SK-N-SH (cell line): Measurements from ENCODE around the gene SPATS1. TPM values are rescaled to one million over a fixed set of nuclear protein-coding genes. Genes with fewer than 3 reads are reported as not detected.

Experiments used
- CTCF ChIA-PET: fragments of 300-600, 350-600 bp; formaldehyde crosslinking; extraction: SDS; loops from one replicate; lab custom pipeline; 2021; lab: Yijun Ruan, JAX
- POLR2A ChIA-PET: fragments of 350-600 bp; sonication (Branson Sonifier 250); formaldehyde crosslinking; extraction: SDS; loops from one replicate; lab custom pipeline; 2020; ENCODE audit warnings: antibody characterized with exemption, inconsistent platforms; lab: Yijun Ruan, JAX
- DNase-seq: peaks from one replicate; pipeline ENCODE4 v3.0.0; 2012
- H2AFZ ChIP-seq: fragments of 200-600 bp; sonication (generic); 2 replicates; pipeline ENCODE4 v1.8.1; 2016; ENCODE audit warnings: antibody characterized with exemption, mild to moderate bottlenecking, low read depth
- H3F3A ChIP-seq: fragments of 200-600 bp; sonication (generic); replicated peaks from 2 replicates; pipeline ENCODE3; 2016; ENCODE audit warnings: antibody characterized with exemption, mild to moderate bottlenecking; ENCODE audit not compliant: insufficient read depth
- H3K27ac ChIP-seq, 2 experiments: fragments of 200-500 bp in 1 of 2; fragments of 200-600 bp in 1 of 2; sonication (Bioruptor generic) in 1 of 2; sonication (generic), shearing (Covaris generic) in 1 of 2; 2 replicates each; pipeline versions ENCODE4 v1.5.1 to v1.6.1; 2014 to 2016; ENCODE audit warnings: low read depth in 2 of 2, inconsistent platforms in 1 of 2, low read length in 1 of 2, mild to moderate bottlenecking in 1 of 2, mixed read lengths in 1 of 2
- H3K27me3 ChIP-seq: fragments of 200-600 bp; sonication (generic), shearing (Covaris generic); 2 replicates; pipeline ENCODE4 v1.6.1; 2016; ENCODE audit warnings: mixed run types; ENCODE audit not compliant: insufficient read depth
- H3K36me3 ChIP-seq, 2 experiments: fragments of 200-500 bp in 1 of 2; fragments of 200-600 bp in 1 of 2; sonication (Bioruptor generic) in 1 of 2; sonication (generic) in 1 of 2; replicated peaks in 1 of 2; 2 replicates each; pipeline versions ENCODE3 to v1.5.1; 2014 to 2016; ENCODE audit warnings: low read length in 1 of 2, mild to moderate bottlenecking in 1 of 2; ENCODE audit not compliant: insufficient read depth in 2 of 2, control insufficient read depth in 1 of 2
- H3K4me1 ChIP-seq, 2 experiments: fragments of 200-500 bp in 1 of 2; fragments of 200-600 bp in 1 of 2; sonication (Bioruptor generic) in 1 of 2; sonication (generic), shearing (Covaris generic) in 1 of 2; 2 replicates each; pipeline versions ENCODE4 v1.5.1 to v1.6.1; 2014 to 2016; ENCODE audit warnings: low read depth in 1 of 2, low read length in 1 of 2, mixed run types in 1 of 2; ENCODE audit not compliant: insufficient read depth in 2 of 2, control insufficient read depth in 1 of 2
- H3K4me2 ChIP-seq: fragments of 200-600 bp; sonication (generic), shearing (Covaris generic); 2 replicates; pipeline ENCODE4 v1.6.1; 2017; ENCODE audit warnings: mixed run types
- H3K4me3 ChIP-seq, 2 experiments: fragments of 200-500 bp in 1 of 2; fragments of 200-600 bp in 1 of 2; sonication (Bioruptor generic) in 1 of 2; sonication (generic), shearing (Covaris generic) in 1 of 2; 2 replicates each; pipeline versions ENCODE4 v1.5.1 to v1.8.1; 2014 to 2016; ENCODE audit warnings: low read depth in 2 of 2, inconsistent platforms in 1 of 2, low read length in 1 of 2, mild to moderate bottlenecking in 1 of 2, mixed read lengths in 1 of 2, moderate library complexity in 1 of 2
- H3K79me2 ChIP-seq: fragments of 200-600 bp; sonication (generic); 2 replicates; pipeline ENCODE4 v1.8.1; 2017; ENCODE audit warnings: mild to moderate bottlenecking; ENCODE audit not compliant: insufficient read depth
- H3K9ac ChIP-seq: fragments of 200-600 bp; sonication (generic); 2 replicates; pipeline ENCODE4 v1.6.1; 2017; ENCODE audit warnings: mixed run types
- H3K9me2 ChIP-seq: fragments of 200-600 bp; sonication (generic); 2 replicates; pipeline ENCODE4 v1.6.1; 2017; ENCODE audit warnings: mixed run types
- H3K9me3 ChIP-seq: fragments of 200-600 bp; sonication (generic); 2 replicates; pipeline ENCODE4 v1.6.1; 2017; ENCODE audit warnings: mixed run types, mild to moderate bottlenecking, moderate library complexity
- H4K20me1 ChIP-seq: fragments of 200-600 bp; sonication (generic); 2 replicates; pipeline ENCODE4 v1.6.1; 2017; ENCODE audit warnings: mild to moderate bottlenecking, mixed run types; ENCODE audit not compliant: insufficient read depth
- EZH2phosphoT487 ChIP-seq: fragments of 200-600 bp; sonication (generic); IDR thresholded peaks from 2 replicates; pipeline ENCODE4 v1.6.1; 2017; ENCODE audit warnings: low read depth, mixed run types, mild to moderate bottlenecking, antibody characterized with exemption, moderate library complexity, borderline replicate concordance
- FOXJ3 ChIP-seq: sonication (generic); formaldehyde crosslinking; IDR thresholded peaks from 2 replicates; pipeline ENCODE4 v1.5.1; 2020; ENCODE audit warnings: mild to moderate bottlenecking, missing genetic modification reagents
- GABPA ChIP-seq: IDR thresholded peaks from 2 replicates; pipeline ENCODE4 v1.4.0; 2012; ENCODE audit warnings: low read depth, mild to moderate bottlenecking
- GATA2 ChIP-seq: sonication (generic); formaldehyde crosslinking; IDR thresholded peaks from 2 replicates; pipeline ENCODE4 v1.5.0; 2020; ENCODE audit warnings: mild to moderate bottlenecking, missing genetic modification reagents
- MEF2A ChIP-seq: IDR thresholded peaks from 2 replicates; pipeline ENCODE4 v1.4.0; 2012; ENCODE audit warnings: low read depth, borderline replicate concordance
- MXI1 ChIP-seq: IDR thresholded peaks from 2 replicates; pipeline ENCODE4 v1.6.1; 2012; ENCODE audit warnings: mild to moderate bottlenecking, low read depth, low read length, improper control_type of control experiment
- POLR2AphosphoS5 ChIP-seq: IDR thresholded peaks from 2 replicates; pipeline ENCODE4 v1.6.1; 2012; ENCODE audit warnings: low read depth, low read length
- RAD21 ChIP-seq: IDR thresholded peaks from 2 replicates; pipeline ENCODE4 v1.6.1; 2012; ENCODE audit warnings: mild to moderate bottlenecking, low read length
- RCOR1 ChIP-seq: fragments of 150-350 bp; IDR thresholded peaks from 2 replicates; pipeline ENCODE4 v1.6.1; 2017; ENCODE audit warnings: antibody characterized with exemption, low read length
- RFX5 ChIP-seq: IDR thresholded peaks from 2 replicates; pipeline ENCODE4 v1.6.1; 2012; ENCODE audit warnings: mild to moderate bottlenecking, improper control_type of control experiment, low read length
- SMC3 ChIP-seq: IDR thresholded peaks from 2 replicates; pipeline ENCODE4 v1.6.1; 2012; ENCODE audit warnings: low read depth, low read length, improper control_type of control experiment
- TEAD4 ChIP-seq: IDR thresholded peaks from 2 replicates; pipeline ENCODE4 v1.4.0; 2012; ENCODE audit warnings: mild to moderate bottlenecking, borderline replicate concordance; ENCODE audit not compliant: insufficient read depth
- WGBS: methylation state at CpG from one replicate; pipeline ENCODE4 v1.1.6; 2017; ENCODE audit warnings: low lambda C conversion rate; 5-methylcytosine and 5-hydroxymethylcytosine counted together
- polyA plus RNA-seq, 3 experiments: library from polyadenylated mRNA; depleted of rRNA; stranded (reverse); fragments of >200 nt; gene quantifications; 2 replicates each; pipeline ENCODE4 v1.2.3, GENCODE V29; 2012
- TF ChIP-seq, protein P1 (sequence below): IDR thresholded peaks from 2 replicates; pipeline ENCODE4 v1.4.0; 2012; ENCODE audit warnings: low read depth, borderline replicate concordance
- TF ChIP-seq, protein P2 (sequence below): IDR thresholded peaks from 2 replicates; pipeline ENCODE4; 2012

The SPATS1 gene
- polyA plus RNA-seq, 1 of the 3 experiments (the other 2 are of a cell fraction) = not detected

DNA sequence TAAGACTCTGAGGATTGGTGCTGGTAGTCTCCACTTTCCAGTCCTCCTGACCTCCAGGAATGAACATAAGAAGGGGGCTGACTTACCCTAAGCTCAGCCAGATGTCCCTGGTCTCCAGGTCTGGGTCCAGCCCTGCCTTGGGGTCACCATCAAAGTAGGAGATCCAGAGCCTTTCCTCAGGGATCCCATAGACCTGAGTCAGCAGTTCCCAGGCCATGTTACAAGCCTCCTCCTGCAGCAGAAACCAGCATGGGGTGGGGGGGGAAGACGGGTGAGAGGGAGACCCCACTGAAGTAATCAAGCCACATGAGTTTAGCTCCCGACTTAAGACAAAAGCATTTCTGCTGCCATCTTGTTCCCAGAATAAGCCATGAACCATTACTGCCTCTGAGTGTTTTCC lies 31.1 kb upstream of the SPATS1 start:
- Histone ChIP-seq H3K9me2 (no peaks in the 10 kb centered on the region), H3F3A (no peaks in the 10 kb centered on the region), H3K4me2 (no peak overlapping the region), H3K27ac (no peak overlapping the region), H3K79me2 (peaks cover 11% of the 10 kb centered on the region; the same call in 1 of the 2 replicates), H3K9ac (no peak overlapping the region), H3K27me3 (no peaks in the 10 kb centered on the region), H3K4me3 (no peak overlapping the region), H4K20me1 (no peaks in the 10 kb centered on the region), H3K4me1 (peaks cover 4 to 8% of the 10 kb centered on the region in 2 experiments; a peak in 3 of 4 replicates), H3K36me3 (peaks cover 13 to 41% of the 10 kb centered on the region in 2 experiments), H3K9me3 (no peaks in the 10 kb centered on the region), H2AFZ (no peak overlapping the region)
- CTCF ChIA-PET = interaction anchor here (0.8 to 4.4 kb wide), 11 partner anchors 10 to 211 kb away, joined by 3 to 38 read pairs (median 6); no protein-coding TSS in a partner anchor
- DNase-seq = no peak
- POLR2A ChIA-PET = interaction anchor here (0.8 kb wide), 1 partner anchor 15 kb away, joined by 5 read pairs; no protein-coding TSS in a partner anchor
- 57% methylated on average over 2 of the region's 2 CpGs for WGBS
- TF ChIP-seq GATA2 (CRISPR knock-in tag) (no peak), SMC3 (no peak)

DNA sequence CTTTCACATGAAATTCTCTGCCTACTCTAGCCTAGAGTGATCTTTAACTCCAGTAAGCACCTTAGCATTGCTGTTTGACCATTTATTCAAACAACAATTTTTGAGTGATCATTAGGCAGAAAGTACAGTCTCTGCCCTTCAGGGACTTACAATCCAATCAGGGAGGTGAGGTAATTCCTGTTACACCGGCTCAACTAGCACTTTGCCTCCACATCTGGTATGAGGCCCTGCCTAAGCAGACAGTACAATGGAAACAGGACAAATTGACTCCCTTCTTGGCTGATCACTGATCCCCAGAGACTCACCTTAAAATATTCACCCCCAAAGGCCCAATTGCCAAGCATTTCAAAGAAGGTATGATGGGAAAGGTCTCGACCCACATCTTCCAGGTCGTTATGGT lies 30.7 kb upstream of the SPATS1 start:
- no peaks in the 10 kb centered on the region for H3K27me3 ChIP-seq
- peaks cover 11% of the 10 kb centered on the region; the same call in 1 of the 2 replicates for H3K79me2 ChIP-seq
- peak overlapping the region; percentile 91 for H3K4me2 ChIP-seq
- CTCF ChIA-PET = interaction anchor here (0.8 to 4.4 kb wide), 14 partner anchors 7 to 212 kb away, joined by 3 to 40 read pairs (median 10); partner anchors contain the start of gene TMEM151B
- TF ChIP-seq, protein P1, sequence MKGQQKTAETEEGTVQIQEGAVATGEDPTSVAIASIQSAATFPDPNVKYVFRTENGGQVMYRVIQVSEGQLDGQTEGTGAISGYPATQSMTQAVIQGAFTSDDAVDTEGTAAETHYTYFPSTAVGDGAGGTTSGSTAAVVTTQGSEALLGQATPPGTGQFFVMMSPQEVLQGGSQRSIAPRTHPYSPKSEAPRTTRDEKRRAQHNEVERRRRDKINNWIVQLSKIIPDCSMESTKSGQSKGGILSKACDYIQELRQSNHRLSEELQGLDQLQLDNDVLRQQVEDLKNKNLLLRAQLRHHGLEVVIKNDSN = no peak
- TF ChIP-seq RAD21 = no peak
- TF ChIP-seq RFX5 = no peak
- no peak for TF ChIP-seq TEAD4
- no peak for TF ChIP-seq GABPA
- no peak for TF ChIP-seq MXI1
- no peak for TF ChIP-seq RCOR1
- TF ChIP-seq FOXJ3 (CRISPR knock-in tag) = no peak
- TF ChIP-seq MEF2A = no peak
- TF ChIP-seq POLR2AphosphoS5 = no peak
- TF ChIP-seq, protein P2, sequence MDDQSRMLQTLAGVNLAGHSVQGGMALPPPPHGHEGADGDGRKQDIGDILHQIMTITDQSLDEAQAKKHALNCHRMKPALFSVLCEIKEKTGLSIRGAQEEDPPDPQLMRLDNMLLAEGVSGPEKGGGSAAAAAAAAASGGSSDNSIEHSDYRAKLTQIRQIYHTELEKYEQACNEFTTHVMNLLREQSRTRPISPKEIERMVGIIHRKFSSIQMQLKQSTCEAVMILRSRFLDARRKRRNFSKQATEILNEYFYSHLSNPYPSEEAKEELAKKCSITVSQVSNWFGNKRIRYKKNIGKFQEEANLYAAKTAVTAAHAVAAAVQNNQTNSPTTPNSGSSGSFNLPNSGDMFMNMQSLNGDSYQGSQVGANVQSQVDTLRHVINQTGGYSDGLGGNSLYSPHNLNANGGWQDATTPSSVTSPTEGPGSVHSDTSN = no peak
- TF ChIP-seq EZH2phosphoT487 = no peak
- POLR2A ChIA-PET = no interaction called here
- WGBS = 39% methylated on average over 3 of the region's 3 CpGs
- no peak overlapping the region for H2AFZ ChIP-seq
- no peak overlapping the region for H3K9ac ChIP-seq
- DNase-seq = no peak
- H3K27ac ChIP-seq = no peak overlapping the region
- peaks cover 13 to 41% of the 10 kb centered on the region in 2 experiments for H3K36me3 ChIP-seq
- H3K9me3 ChIP-seq = no peaks in the 10 kb centered on the region
- no peaks in the 10 kb centered on the region for H3K9me2 ChIP-seq
- H3K4me3 ChIP-seq = peak overlapping the region; percentile 90 to 96; a peak in 2 of 4 replicates
- H3K4me1 ChIP-seq = peaks cover 4 to 8% of the 10 kb centered on the region in 2 experiments; a peak in 3 of 4 replicates
- H3F3A ChIP-seq = no peaks in the 10 kb centered on the region
- H4K20me1 ChIP-seq = no peaks in the 10 kb centered on the region
